SKM-1 treated with dmso at 0.1 percent for 144 hours (cell line): ENCODE measurements around the gene IDUA.

Source experiments
- DNase-seq: peaks from one replicate; lab custom pipeline; 2025; ENCODE audit not compliant: unreplicated experiment; lab: John Stamatoyannopoulos, UW

The IDUA gene

GRCh38 chr4:985123-985830 lies 1.6 kb upstream of the IDUA start:
- no peak for DNase-seq

- no peak for DNase-seq
These were observed 391 bp upstream of the IDUA start for GRCh38 chr4:986428-986878.

GRCh38 chr4:987624-988513 lies 1.0 kb downstream of the IDUA start:
- no peak for DNase-seq

GRCh38 chr4:988726-989721 lies 2.2 kb downstream of the IDUA start:
- DNase-seq: no peak

GRCh38 chr4:989722-990471 lies 3.1 kb downstream of the IDUA start:
- no peak for DNase-seq

GRCh38 chr4:990746-991367 lies 4.0 kb downstream of the IDUA start:
- no peak for DNase-seq

GRCh38 chr4:991451-992296 lies 4.8 kb downstream of the IDUA start:
- DNase-seq: no peak

GRCh38 chr4:992297-993110 lies 5.7 kb downstream of the IDUA start:
- no peak for DNase-seq

GRCh38 chr4:993111-994029 lies 6.5 kb downstream of the IDUA start, which contains the start of gene SLC26A1:
TSS of gene SLC26A1 (minus strand) at chr4:993404. CDS start at chr4:991703, 1,701 bp downstream.
- DNase-seq: no peak

- DNase-seq: no peak
These were observed 8.6 kb downstream of the IDUA start for GRCh38 chr4:995311-996026.

- DNase-seq: no peak
These were observed 9.5 kb downstream of the IDUA start for GRCh38 chr4:996030-996996.

GRCh38 chr4:996997-997374 lies 10.1 kb downstream of the IDUA start:
- no peak for DNase-seq

- DNase-seq: no peak
These were observed 10.7 kb downstream of the IDUA start for GRCh38 chr4:997375-998071.

- DNase-seq: no peak
These were observed 11.3 kb downstream of the IDUA start for GRCh38 chr4:998096-998691.
